ENCODE results near the gene HIPK2.

Gene HIPK2

GRCh38 chr7:139737221-139738100 is 40.3 kb downstream of the HIPK2 start:
- no peak for DNase-seq (ENCODE audit: low spot score)
- no peak for FAIRE-seq

- DNase-seq (ENCODE audit: low spot score), result no peak
- FAIRE-seq, result no peak
These were observed 41.7 kb downstream of the HIPK2 start for GRCh38 chr7:139735912-139736595.

GRCh38 chr7:139735466-139735865 is 42.3 kb downstream of the HIPK2 start:
- no peak for DNase-seq (ENCODE audit: low spot score)

DNA sequence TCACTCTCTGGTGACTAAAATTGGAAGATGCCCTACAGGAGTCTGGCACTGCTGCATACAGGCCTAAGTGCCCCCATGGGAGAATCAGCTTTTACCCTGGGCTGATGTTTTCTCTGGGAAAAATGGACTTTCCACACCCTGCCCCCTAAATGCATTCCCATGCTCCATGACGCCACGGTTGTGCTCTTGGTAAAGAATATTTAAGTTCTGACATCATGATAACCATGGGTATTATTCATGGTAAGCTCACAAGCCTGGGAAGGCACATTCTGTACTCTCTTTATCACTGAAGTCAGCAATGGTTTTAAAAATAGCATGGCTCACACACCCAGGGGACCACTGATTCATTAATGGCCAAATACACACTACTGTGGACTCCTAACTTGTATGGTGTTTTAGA is 43.4 kb downstream of the HIPK2 start:
- DNase-seq (ENCODE audit: low spot score) (no peak), FAIRE-seq (no peak)

More at GRCh38 chr7:139735466-139735865, 42.3 kb downstream of the HIPK2 start:
- FAIRE-seq, result no peak

DNA sequence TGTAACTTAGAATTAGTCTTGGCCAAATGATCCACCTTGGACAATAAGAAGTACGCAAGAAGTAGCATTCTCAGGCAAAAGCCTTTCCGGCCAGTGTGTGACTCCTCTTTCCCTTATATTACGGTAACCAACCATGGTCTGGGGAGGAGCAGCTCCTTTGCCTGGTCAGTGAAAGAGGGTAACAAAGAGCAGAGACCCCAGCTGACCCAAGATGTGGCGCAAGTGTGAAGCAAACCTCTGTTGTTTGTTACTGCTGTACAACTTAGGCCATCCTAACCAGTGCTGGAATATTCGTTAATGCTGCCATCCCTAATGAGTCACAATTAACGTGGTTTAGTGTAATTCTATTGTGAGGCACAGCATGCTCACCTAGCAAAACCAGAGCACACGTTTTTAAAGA is 44.0 kb downstream of the HIPK2 start:
- FAIRE-seq (no peak), DNase-seq (ENCODE audit: low spot score) (no peak)

- FAIRE-seq (no peak), DNase-seq (ENCODE audit: low spot score) (no peak)
These were observed 45.2 kb downstream of the HIPK2 start for GRCh38 chr7:139732471-139733167.

DNA sequence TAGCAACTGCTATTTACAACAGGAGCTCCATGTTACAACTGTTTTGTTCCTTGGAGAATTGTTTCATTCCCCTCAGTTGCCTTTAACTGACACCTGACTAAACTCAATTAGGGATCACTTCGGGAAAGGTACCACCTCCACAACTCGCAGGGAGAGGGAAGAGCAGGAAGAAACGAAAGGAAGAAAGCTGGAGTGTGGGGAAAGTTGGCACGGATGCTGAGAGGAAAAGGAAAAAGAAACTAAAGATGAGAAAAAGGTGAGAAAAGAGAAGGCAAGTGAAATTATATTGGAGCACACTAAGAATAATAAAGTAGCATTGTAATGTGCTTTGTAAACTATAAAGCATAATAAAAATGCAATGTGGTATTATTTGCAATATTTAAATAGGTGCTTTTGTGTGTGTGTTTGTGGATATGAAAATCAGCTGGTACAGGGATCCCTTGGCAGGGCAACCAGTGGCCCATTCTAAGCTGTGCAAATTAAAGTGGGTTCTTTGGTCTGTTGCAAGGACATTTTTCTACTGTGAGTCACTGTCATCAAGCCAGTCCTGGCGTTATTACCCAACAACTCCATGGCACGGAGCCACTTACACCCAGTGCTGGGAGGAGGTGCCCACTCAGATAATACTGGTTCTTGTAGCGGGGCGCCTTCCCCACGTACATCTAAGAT is 45.9 kb downstream of the HIPK2 start:
- DNase-seq (ENCODE audit: low spot score), result peak; percentile 77
- no peak for FAIRE-seq

DNA sequence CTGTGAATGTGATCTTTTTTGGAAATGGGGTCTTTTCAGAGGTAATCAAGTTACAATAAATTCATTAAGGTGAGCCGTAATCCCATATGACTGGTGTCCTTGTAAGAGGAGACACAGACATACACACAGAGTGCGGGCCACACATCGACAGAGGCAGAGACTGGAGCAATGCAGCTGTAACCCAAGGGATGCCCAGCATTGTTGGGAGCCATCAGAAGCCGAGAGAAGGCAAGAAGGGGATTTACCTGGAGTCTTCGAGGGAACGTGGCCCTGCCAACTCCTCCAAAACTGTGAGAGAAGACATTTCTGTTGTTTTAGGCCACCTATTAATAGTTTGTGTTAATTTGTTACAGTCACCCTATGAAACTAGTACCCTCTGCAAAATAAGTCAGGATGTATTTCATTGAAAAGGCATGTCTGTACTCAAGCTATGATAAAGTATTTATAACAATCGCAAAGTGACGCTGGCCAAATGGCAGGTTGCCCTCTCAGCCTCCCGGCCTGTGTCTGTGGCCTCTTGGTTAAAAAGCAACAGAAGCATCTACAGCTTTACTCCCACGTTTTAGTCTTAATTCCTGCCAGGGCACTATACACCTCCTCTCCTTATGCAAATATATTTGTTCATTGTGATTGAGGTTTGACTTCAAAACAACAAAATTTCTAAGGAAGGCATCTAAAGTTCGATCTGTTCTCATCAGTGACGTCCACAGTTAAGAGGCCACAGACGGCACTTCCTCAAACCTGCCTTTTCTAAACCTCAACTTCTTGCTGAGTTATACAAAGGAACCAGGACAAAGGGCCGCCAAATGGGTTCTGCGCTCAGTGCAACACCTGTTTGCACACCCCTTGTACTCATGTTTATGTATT is 46.8 kb downstream of the HIPK2 start:
- FAIRE-seq, result no peak
- no peak for DNase-seq (ENCODE audit: low spot score)

- no peak for FAIRE-seq
- no peak for DNase-seq (ENCODE audit: low spot score)
These were observed 49.6 kb downstream of the HIPK2 start for GRCh38 chr7:139728203-139728602.

DNA sequence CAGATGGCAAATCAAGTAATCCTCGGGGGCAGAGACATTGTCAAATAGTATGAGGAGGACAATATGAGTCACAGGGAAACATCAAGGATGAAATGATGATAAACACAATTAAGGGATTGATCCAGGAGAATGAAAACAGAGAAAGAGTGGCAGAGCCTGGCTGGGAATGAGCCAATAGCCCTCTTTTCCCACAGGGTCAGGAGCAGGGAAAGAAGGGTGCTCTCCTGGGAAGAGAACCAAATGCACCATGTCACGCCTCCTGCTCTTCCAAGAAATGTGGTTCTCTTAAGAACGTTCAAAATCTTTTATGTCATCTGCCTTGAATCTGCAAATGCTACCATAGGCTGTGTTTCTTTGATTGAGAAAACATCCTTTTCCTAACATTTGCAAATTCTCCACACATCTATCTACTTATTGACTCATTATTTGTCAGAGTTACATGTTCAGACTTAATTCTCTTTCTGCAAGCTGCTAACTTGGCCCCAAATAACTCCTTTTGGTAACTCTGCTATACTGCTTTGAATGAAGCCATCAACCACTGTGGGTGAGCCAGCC is 50.6 kb downstream of the HIPK2 start:
- FAIRE-seq, result no peak
- DNase-seq (ENCODE audit: low spot score), result no peak

DNA sequence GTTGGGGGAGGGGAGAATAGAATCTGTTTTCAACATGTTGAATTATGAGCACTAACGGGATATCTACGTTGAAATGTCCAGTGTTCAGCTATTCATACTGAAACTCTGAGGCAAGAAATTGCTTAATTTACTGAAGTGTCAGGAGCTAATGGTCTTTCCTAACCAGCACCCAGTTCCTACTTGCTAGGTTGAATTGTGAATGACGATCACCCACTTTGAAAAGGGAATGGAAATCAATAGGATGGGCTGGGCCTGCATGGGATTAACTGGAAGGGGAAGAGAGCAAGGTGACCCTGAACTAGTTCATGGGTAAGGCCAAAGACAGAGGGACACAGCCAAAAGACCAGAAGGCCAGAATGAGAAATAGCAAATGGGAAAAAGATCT is 51.3 kb downstream of the HIPK2 start:
- no peak for DNase-seq (ENCODE audit: low spot score)
- FAIRE-seq, result no peak

GRCh38 chr7:139725858-139726484 is 51.8 kb downstream of the HIPK2 start:
- DNase-seq (ENCODE audit: low spot score), result no peak
- FAIRE-seq, result no peak

GRCh38 chr7:139725077-139725476 is 52.7 kb downstream of the HIPK2 start:
- DNase-seq (ENCODE audit: low spot score) (no peak), FAIRE-seq (no peak)

- DNase-seq (ENCODE audit: low spot score), result no peak
- no peak for FAIRE-seq
These were observed 55.2 kb downstream of the HIPK2 start for GRCh38 chr7:139722604-139723003.

- DNase-seq (ENCODE audit: low spot score) (no peak), FAIRE-seq (no peak)
These were observed 56.0 kb downstream of the HIPK2 start for GRCh38 chr7:139721821-139722220.

DNA sequence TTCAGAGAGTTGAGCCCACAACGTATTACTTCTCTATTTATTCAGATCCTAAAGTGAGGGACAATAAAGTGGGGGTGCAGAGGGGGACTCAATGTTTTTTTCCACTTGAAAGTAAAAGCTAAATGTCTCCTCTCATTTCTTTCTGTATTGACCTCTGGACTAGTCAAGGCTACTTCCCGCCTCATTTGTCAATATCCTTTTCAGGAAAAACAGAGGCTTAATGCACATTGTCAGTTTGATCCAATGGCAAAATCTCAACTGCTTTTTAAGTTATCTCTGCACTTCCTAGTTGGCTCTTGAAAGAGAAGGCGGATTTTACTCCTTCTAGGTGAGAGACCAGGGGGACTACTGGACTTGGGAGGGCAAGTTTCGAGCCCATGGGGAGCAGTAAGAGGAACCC is 56.4 kb downstream of the HIPK2 start:
- FAIRE-seq (no peak), DNase-seq (ENCODE audit: low spot score) (no peak)

- peak; percentile 20 for DNase-seq (ENCODE audit: low spot score)
- FAIRE-seq, result no peak
These were observed 57.0 kb downstream of the HIPK2 start for GRCh38 chr7:139720705-139721231.

GRCh38 chr7:139720186-139720585 is 57.6 kb downstream of the HIPK2 start:
- DNase-seq (ENCODE audit: low spot score) (no peak), FAIRE-seq (no peak)

GRCh38 chr7:139718859-139719258 is 58.9 kb downstream of the HIPK2 start:
- DNase-seq (ENCODE audit: low spot score), result no peak

DNA sequence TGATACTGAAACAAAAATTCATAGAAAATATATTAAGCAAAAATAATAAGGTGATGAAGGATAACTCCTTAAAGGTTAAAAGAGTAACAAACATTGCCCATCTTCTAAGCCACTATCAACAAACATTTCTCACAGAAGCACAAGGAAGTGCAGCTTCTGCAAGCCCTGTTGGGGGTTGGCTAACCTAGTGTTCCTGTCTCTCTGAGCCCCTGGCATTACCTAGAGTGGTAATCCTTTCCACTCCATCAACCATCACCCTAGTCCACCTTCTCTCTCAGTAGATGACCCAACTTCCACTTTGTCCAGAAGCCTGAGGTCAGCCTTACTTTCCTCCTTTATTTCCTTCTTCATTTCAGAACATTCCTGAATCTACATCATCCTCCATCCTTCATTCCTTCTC is 59.7 kb downstream of the HIPK2 start:
- DNase-seq (ENCODE audit: low spot score) (no peak), FAIRE-seq (no peak)

More at GRCh38 chr7:139718859-139719258, 58.9 kb downstream of the HIPK2 start:
- no peak for FAIRE-seq
